ENCODE results near the gene MAMLD1.

The MAMLD1 gene

GRCh38 chrX:150504397-150505182, 141.5 kb downstream of the MAMLD1 start:
- no peak for DNase-seq

GRCh38 chrX:150506020-150506419, 142.9 kb downstream of the MAMLD1 start:
- DNase-seq: no peak

GRCh38 chrX:150506486-150506885, 143.4 kb downstream of the MAMLD1 start:
- no peak for DNase-seq

GRCh38 chrX:150507251-150507856, 144.2 kb downstream of the MAMLD1 start:
- no peak for DNase-seq

- DNase-seq: no peak
Measured at GRCh38 chrX:150508018-150508417, 144.9 kb downstream of the MAMLD1 start.

- no peak for DNase-seq
Measured at GRCh38 chrX:150508451-150509367, 145.6 kb downstream of the MAMLD1 start.

- DNase-seq: no peak
Measured at GRCh38 chrX:150509703-150510102, 146.6 kb downstream of the MAMLD1 start.

- no peak for DNase-seq
Measured at GRCh38 chrX:150512461-150512901, 149.4 kb downstream of the MAMLD1 start.

GRCh38 chrX:150513544-150513943, 150.4 kb downstream of the MAMLD1 start:
- no peak for DNase-seq

- no peak for DNase-seq
Measured at GRCh38 chrX:150514462-150514861, 151.3 kb downstream of the MAMLD1 start.

- no peak for DNase-seq
Measured at GRCh38 chrX:150515801-150516200, 152.7 kb downstream of the MAMLD1 start.

- no peak for DNase-seq
Measured at GRCh38 chrX:150517303-150517910, 154.3 kb downstream of the MAMLD1 start.

GRCh38 chrX:150522494-150522893, 159.4 kb downstream of the MAMLD1 start:
- DNase-seq: no peak

- DNase-seq: no peak
Measured at GRCh38 chrX:150525061-150525919, 162.2 kb downstream of the MAMLD1 start.

GRCh38 chrX:150526692-150527091, 163.6 kb downstream of the MAMLD1 start:
- no peak for DNase-seq

GRCh38 chrX:150527108-150527507, 164.0 kb downstream of the MAMLD1 start:
- DNase-seq: no peak

GRCh38 chrX:150529587-150529986, 166.5 kb downstream of the MAMLD1 start:
- DNase-seq: no peak

- no peak for DNase-seq
Measured at GRCh38 chrX:150530821-150531220, 167.7 kb downstream of the MAMLD1 start.

- no peak for DNase-seq
Measured at GRCh38 chrX:150531467-150531866, 168.3 kb downstream of the MAMLD1 start.

- no peak for DNase-seq
Measured at GRCh38 chrX:150533863-150534262, 170.7 kb downstream of the MAMLD1 start.

GRCh38 chrX:150536455-150537116, 173.5 kb downstream of the MAMLD1 start:
- no peak for DNase-seq

Data from activated CD4-positive, alpha-beta T cell treated with anti-CD3 and anti-CD28 coated beads, Interleukin-2, amount 50 U/mL, for 4 hours (primary cell).